ENCODE data around the gene PAX8. TPM values are rescaled to one million over a fixed set of nuclear protein-coding genes. Genes with fewer than 3 reads are reported as not detected.

PAX8 gene
- total RNA-seq, 2 experiments from 2014 or later, result 1.6 to 2.6 TPM

- no peak overlapping the region for H2AFZ ChIP-seq (ENCODE audit: low read length)
- ChIA-PET POLR2A (no interaction called here), CTCF (ENCODE audit: unreplicated experiment) (no interaction called here)
- H3K9me2 ChIP-seq (ENCODE audit: insufficient read depth, low read length), result no peaks in the 10 kb centered on the region
- intact Hi-C loops (cut with micrococcal nuclease; ENCODE audit: unreplicated experiment), result no loop called here
- H3K4me3 ChIP-seq (ENCODE audit: low read depth, low read length, poor library complexity, severe bottlenecking), result no peak overlapping the region
- H3K79me2 ChIP-seq (ENCODE audit: insufficient read depth, low read depth, low read length), result no peaks in the 10 kb centered on the region
- H3K9me3 ChIP-seq (ENCODE audit: low read length), result no peaks in the 10 kb centered on the region
- no peak overlapping the region for H3K27ac ChIP-seq (ENCODE audit: low read depth, low read length, poor library complexity, severe bottlenecking)
- no peaks in the 10 kb centered on the region for H3K4me1 ChIP-seq (ENCODE audit: insufficient read depth, low read length, poor library complexity, severe bottlenecking)
- TF ChIP-seq EZH2phosphoT487 (IDR thresholded peaks at IDR 0.05; ENCODE audit: borderline replicate concordance, low read depth, low read length) (no peak), CTCF (conservative IDR thresholded peaks at IDR 0.05; ENCODE audit: low read length) (no peak)
- no peaks in the 10 kb centered on the region for H4K20me1 ChIP-seq (ENCODE audit: insufficient read depth, low read length)
- no peak overlapping the region for H3K4me2 ChIP-seq (ENCODE audit: low read length)
- H3K36me3 ChIP-seq (ENCODE audit: insufficient read depth, low read length), result no peaks in the 10 kb centered on the region
- DNase-seq (ENCODE audit: low spot score), result no peak
- BruUV-seq (replicated peaks), result no TSS peak
Measured at GRCh38 chr2:113209646-113210171, 69.0 kb downstream of the PAX8 start.

GRCh38 chr2:113209011-113209645, 69.6 kb downstream of the PAX8 start:
- Histone ChIP-seq H3K9me2 (ENCODE audit: insufficient read depth, low read length) (no peaks in the 10 kb centered on the region), H3K36me3 (ENCODE audit: insufficient read depth, low read length) (peaks cover 5% of the 10 kb centered on the region; the same call in 1 of the 2 replicates), H2AFZ (ENCODE audit: low read length) (no peak overlapping the region), H4K20me1 (ENCODE audit: insufficient read depth, low read length) (no peaks in the 10 kb centered on the region), H3K9me3 (ENCODE audit: low read length) (no peaks in the 10 kb centered on the region), H3K4me1 (ENCODE audit: insufficient read depth, low read length, poor library complexity, severe bottlenecking) (no peaks in the 10 kb centered on the region), H3K4me3 (ENCODE audit: low read depth, low read length, poor library complexity, severe bottlenecking) (no peak overlapping the region), H3K4me2 (ENCODE audit: low read length) (no peak overlapping the region), H3K27ac (ENCODE audit: low read depth, low read length, poor library complexity, severe bottlenecking) (no peak overlapping the region), H3K79me2 (ENCODE audit: insufficient read depth, low read depth, low read length) (no peaks in the 10 kb centered on the region)
- ChIA-PET POLR2A (no interaction called here), CTCF (ENCODE audit: unreplicated experiment) (no interaction called here)
- intact Hi-C loops (cut with micrococcal nuclease; ENCODE audit: unreplicated experiment), result no loop called here
- DNase-seq (ENCODE audit: low spot score), result no peak
- no TSS peak for BruUV-seq (replicated peaks)
- no peak for TF ChIP-seq EZH2phosphoT487 (IDR thresholded peaks at IDR 0.05; ENCODE audit: borderline replicate concordance, low read depth, low read length)
- no peak for TF ChIP-seq CTCF (conservative IDR thresholded peaks at IDR 0.05; ENCODE audit: low read length)

GRCh38 chr2:113208396-113208795, 70.3 kb downstream of the PAX8 start:
- peaks cover 11% of the 10 kb centered on the region; the same call in 1 of the 2 replicates for H3K36me3 ChIP-seq (ENCODE audit: insufficient read depth, low read length)
- no peaks in the 10 kb centered on the region for H4K20me1 ChIP-seq (ENCODE audit: insufficient read depth, low read length)
- DNase-seq (ENCODE audit: low spot score), result no peak
- H3K9me2 ChIP-seq (ENCODE audit: insufficient read depth, low read length), result no peaks in the 10 kb centered on the region
- ChIA-PET CTCF (ENCODE audit: unreplicated experiment) (no interaction called here), POLR2A (no interaction called here)
- intact Hi-C loops (cut with micrococcal nuclease; ENCODE audit: unreplicated experiment), result no loop called here
- H3K79me2 ChIP-seq (ENCODE audit: insufficient read depth, low read depth, low read length), result no peaks in the 10 kb centered on the region
- H3K4me3 ChIP-seq (ENCODE audit: low read depth, low read length, poor library complexity, severe bottlenecking), result no peak overlapping the region
- H3K4me2 ChIP-seq (ENCODE audit: low read length), result no peak overlapping the region
- BruUV-seq (replicated peaks), result no TSS peak
- no peak for TF ChIP-seq EZH2phosphoT487 (IDR thresholded peaks at IDR 0.05; ENCODE audit: borderline replicate concordance, low read depth, low read length)
- no peak for TF ChIP-seq CTCF (conservative IDR thresholded peaks at IDR 0.05; ENCODE audit: low read length)
- H3K4me1 ChIP-seq (ENCODE audit: insufficient read depth, low read length, poor library complexity, severe bottlenecking), result no peaks in the 10 kb centered on the region
- H2AFZ ChIP-seq (ENCODE audit: low read length), result no peak overlapping the region
- no peaks in the 10 kb centered on the region for H3K9me3 ChIP-seq (ENCODE audit: low read length)
- H3K27ac ChIP-seq (ENCODE audit: low read depth, low read length, poor library complexity, severe bottlenecking), result no peak overlapping the region
